ENCODE data around the gene MEOX2.

MEOX2 gene

DNA sequence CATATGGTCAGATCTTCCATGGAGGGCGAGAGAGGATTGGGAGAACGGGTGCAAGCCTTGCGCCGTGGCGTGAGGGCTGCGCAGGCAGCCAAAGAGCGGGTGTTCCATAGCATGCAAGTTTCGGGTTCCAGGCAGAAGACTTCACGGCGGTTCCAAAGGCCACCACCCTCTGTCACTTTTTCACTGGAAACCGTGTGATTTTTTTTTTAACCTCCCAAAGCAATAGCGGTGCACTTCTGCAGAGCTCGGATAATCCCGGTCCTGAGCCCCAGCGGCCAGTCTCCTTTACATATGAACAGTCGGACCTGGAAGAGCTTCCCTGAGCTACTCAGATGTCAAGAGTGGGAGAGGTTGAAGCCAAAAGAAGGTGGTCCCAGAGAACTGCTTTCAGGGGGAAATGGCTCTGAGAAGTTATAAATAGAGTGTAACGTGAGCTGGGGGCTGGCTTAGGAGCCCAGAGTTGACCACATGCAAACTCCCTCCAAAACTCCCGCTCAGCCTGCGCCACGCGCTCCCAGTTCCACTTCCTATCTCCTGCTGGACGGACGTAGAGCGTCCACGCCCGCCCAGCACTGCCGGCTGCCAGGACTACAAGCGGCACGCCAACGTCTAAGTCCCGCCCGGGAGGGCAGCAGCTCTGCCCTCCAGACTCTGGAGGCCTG lies at the start of gene MEOX2:
TSS of gene MEOX2 (minus strand) at position 389 of the 662 bp plus-strand sequence. CDS start at position 108, 281 bp downstream.
- peak; percentile 93 for DNase-seq

DNA sequence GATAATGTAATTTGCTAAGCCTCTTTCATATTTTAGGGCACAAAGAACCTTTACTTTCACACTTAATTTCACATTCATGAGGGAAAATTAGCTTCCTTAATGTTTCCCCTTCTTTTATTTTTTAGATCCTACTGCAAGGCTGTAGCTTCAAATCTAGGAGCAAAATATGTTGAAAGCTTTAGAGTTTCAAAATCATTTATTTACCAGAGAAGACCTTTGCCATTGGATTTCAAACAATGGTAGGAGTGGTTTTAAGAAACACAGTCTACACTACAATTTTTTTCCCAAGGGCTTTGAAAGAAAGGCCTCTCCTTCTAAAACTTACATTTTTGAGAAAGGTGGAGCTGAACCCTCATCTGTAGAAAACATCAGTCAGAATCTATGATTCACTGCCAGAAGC lies 43.3 kb upstream of the MEOX2 start:
- DNase-seq = no peak

DNA sequence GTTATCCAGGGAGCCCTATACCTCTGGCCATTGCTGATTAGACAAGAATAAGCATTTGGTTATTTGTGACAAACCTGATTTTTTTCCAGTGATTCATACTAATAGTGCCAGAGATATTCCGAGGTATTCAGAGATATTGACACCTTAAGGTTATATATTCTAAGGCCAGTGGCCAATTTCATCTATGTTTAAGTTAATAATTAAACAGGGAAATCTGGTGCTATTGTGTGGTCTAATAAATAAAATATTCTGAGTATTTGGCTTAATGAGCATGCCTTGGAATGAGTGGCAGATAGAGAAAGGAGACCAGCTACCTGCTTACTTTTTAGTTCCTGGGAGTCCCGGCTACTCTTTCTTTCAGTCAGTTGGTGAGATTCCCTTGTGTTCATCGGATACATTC lies 38.6 kb upstream of the MEOX2 start:
- no peak for DNase-seq

DNA sequence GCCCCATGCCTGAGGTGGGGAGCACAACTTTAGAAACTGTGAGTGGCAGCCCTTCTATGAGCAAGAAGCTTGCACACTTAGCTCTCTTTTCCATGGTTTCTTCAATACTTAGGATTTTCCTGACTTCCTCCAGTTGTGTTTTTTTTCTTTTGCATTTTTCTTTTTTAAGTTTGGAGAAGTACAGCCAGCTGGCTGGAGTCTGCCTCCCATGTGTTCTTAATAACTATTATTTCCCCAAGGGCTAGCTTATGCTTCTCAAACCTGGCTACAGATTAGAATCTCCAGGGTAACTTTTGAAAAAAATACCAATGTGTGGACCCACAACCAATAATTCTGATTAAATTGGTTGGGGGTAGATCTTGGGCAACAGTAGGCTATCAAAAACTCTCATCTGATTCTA lies 37.4 kb upstream of the MEOX2 start:
- no peak for DNase-seq

DNA sequence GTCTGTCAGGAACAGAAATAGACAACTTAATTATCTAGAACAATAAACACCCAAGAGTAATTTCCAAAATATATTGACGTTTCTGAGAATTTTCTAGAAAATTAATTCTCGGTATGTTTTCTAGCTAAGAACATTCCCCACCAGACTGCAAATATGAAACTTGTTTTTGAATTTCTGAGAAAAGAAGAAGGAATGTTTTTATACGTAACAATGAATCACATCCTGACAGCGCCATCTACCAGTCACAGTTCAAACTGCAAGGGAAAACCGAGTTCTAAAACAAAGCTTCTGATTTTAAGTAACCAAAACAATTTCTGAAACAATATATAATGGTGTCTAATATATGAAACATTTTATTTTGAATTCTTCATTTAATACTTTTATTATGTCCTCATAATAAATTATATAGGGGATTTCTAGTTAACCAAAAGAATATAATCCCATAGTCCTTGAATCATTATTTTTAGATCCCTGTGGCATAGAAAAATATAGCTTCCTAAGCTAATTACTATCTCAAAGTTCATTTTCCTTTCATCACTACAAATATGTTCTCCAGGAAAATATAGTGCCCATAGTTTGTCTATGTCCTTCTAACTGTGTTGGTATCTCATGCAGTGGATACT lies 34.5 kb upstream of the MEOX2 start:
- DNase-seq = no peak

DNA sequence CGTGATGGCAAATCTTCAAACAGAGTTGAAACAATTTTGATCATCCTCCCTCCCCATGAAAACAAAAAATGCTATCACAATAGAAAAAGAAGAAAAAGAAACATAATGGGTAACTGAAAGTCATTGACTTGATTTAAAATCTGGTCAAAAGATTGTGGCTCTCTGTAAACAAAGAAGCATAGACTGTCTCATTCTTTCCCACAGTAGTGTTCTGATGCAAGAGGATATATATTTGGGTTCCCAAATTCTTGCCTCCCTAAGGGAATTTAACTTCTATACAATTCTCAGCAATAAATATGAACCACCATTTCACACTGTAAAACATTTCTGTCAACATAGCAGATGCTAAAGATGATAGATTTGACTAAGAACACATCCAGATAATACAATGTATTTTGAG lies 32.8 kb upstream of the MEOX2 start:
- DNase-seq = no peak

DNA sequence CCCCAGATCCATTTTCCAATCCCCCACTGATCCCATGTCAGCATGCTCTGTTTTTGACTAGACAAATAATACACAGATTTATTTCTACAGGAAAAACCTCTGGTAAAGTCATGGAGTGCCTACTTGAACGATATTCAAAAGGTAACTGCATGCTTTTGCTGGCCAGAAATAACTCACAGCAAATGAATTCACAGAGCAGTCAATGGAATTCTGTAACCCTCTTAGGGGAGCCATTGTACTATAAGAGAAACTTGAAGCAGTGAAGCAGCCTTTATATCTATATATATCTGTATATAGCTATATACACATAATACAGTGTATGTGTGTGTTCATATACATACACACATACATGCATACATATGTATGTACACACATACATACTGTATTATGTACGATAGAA lies 29.0 kb upstream of the MEOX2 start:
- no peak for DNase-seq

DNA sequence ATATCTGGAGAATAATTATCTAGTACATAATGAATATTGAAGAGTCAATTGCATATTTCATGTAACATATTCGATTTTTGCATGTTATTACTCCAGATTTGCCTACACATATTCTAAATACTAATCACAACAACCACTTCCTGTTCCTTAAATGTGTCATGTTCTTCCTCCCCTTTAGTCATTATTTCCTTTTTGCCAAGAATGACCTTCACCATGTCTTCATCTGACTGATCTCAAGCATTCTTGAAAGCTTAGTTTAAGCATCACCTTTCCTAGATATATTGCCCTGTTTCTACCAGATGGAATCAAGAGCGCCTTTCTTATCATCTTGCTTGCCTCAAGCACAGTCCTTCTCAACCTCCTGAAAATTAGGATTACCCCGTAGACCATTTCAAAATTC lies 23.5 kb upstream of the MEOX2 start:
- DNase-seq = no peak

DNA sequence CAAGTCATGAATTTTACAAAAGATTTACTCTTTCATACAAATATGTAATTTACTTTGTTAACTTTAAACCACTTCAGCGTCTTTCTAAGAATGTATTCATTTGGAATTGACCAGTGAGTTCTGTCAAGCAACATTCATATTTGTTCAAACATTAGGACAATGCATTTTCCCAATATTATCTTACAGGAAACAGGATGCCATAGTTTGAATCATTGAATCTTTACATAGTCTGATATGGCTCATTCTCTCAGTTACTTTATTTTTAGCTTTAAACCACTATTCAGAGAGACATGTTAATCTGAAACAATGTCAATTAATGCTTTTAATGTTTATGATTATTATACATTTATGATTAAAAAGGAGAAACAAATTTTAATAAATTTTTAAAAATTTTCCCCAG lies 21.1 kb upstream of the MEOX2 start:
- DNase-seq = no peak

DNA sequence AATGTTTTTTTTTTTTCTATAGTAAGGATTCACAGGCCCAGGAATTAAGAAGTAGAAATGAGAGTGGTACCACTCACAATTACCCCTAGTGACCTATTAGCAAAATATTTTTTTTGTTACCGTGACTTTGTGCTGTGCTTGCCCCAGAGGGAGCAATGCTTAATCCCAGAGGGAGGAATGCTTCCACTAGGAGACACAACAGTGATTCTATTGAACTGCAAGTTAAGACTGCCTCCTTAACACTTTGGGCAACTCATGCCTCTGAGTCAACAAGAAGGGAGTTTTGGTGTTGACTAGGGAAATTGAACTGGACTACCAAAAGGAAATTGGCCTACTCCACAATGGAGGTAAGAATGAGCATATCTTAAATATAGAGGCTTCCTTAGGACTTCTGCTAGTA lies 17.2 kb upstream of the MEOX2 start:
- no peak for DNase-seq

DNA sequence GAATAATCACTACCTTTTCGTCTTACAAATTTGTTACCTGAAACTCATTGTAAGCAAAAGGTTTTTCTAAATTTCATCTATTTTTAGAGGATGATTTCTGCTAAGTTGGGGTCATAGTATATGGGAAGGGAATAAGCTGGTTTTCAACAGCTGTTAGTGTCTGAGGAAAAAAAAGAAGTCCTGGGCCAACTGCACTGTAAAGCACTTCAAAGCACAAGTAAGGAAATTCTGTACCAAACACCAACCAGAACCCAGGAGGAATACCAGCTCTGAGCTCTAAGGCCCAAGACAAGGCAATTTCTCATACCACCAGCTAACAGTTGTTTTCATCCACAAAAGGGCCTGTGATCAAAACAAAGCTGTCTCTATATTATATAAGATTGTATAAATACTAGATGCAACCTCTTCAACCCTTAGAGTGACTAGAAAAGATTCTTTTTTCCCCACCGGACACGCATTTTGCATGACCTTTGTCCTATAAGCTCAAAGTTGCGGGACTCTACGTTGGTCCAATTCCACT lies 6.1 kb upstream of the MEOX2 start:
- DNase-seq = no peak

DNA sequence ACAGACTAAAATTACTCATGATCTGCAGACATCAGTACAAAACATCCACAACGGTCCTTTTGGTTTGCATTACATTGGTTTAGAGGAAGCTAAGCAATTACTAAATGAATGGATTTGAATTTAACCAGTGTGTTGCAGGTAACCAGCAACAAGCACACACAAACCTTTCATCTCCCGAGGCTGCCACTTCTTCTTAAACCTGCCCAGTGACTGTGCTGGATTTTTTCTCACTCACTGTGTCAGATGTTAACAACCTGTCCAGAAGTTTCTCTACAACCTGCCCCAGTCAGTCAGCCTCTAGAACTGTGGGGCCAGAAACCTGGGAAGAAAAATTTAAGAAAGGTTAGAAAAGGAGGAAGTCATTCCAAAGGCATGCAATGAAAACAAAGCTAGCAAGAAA lies 2.4 kb upstream of the MEOX2 start:
- no peak for DNase-seq

DNA sequence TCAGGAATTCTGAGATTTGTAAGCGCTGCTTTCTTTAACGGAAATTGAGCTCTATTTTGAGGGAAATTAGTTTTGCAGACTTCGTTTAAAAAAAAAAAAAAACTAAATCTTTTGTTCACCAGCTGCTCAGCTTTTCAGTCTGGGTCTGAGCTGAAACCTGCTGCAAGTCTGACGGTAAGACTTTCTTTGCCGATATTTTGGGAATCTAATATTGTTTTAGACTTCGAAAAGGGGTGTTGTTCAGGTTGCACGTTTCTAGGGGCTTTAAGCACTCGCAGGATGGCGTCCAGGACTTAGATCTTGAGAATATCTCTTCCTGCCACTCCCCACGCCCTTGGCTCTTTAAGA lies 1.8 kb upstream of the MEOX2 start:
- DNase-seq = no peak

DNA sequence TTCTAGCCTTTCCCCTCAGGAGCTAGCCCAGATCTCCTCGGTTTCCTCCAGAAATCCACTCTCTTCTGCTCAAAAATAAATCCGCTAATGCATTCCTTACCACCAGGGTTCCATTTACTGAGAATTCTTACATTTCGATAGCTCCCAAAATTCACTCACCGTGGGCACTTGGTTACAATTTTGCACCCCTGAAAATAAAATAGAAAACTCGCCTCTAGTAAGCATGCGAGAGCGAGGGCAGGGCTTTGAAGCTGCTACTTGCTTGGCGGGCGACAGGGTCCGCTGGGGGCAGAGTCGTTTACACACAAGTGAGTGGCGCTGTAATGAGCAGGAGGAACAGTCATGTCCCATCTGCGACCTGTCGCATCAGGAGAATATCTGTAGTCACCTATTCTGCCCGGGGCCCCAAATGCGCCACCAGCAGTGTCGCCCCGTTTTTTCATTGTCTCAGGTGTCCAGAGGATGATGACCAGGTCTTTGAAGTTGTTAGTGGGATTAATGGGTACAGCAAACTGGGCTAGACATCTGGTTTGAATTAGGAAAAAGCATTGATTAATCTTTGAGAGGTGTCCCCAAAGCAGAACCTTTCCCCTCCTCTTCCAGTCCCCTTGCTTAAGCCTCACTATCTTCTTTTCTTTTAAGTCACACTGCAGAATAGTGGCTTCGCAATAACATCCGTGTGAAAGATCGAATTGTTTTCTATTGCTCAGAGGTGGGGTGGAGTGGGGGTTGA lies 1.2 kb upstream of the MEOX2 start:
- DNase-seq = peak; percentile 78

DNA sequence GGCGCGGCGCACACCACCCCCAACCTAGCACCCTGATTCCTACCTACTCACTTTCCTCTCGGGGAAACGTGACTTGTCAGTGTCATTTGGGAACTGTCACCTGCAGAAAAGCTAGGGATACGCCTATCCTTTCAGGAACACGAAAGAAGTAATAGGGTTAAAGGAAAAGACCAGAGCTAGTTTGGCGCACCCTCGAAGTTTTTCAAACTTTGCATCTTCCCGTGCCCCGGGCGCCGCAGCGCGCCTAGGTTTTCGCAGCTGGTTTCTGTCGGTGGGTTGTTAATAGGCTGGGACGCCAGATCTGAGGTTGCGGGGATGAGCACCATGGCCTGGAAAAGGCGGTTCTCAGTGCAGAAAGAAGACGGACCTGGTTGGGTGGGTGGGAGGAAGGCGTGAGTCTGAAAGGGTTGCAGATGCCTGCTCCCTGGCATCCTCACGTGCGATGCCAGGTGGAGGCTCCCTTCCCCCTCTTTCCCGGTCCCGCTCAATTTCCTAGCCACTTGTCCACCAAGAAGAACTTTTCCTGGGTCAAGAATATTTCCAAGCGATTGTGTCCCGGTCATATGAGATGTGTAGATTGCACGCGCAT lies 568 bp upstream of the MEOX2 start:
- peak; percentile 69 for DNase-seq

DNA sequence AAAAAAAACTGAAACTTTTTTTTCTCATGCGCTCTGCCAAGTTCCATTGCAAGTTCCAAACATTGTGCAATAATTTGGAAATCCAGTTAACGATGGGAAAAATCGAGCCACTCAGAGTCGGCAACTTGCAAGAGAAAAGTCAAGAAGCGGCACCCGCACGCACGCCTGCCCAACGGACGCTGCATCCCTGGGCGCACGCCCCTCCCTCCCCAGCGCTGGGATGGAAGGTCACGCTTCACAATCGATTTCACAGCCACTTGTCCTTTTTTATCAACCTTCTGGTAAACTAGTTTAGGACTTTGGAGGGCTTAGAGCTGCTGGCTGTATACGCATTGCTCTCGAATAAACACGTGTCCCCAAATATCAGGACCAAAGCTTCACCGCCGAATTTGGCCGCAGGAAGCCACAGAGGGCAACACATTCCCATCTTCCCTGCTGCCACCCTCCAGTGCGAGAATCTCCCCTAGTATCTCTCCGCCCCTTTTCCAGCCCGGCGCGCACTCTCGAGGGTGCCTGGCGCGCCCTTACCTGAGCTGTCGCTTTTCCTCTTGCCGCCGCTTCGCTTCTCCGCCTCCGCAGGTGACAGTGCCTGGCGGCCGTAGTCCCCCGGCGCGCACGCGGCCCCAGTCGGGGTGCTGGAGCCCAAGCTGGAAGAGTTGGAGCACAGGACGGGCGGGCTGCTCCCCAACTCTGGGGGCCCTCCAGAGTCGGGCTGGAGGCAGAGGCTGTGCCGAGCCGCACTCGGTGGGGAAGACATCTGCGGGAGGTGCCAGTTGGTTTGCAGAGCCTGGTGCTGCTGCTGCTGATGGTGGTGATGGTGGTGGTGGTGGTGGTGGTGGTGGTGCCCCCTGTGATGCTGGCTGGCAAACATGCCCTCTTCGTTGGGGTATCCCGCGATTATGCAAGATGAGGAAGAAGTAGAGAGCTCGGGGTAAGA lies 857 bp downstream of the MEOX2 start:
- peak; percentile 69 for DNase-seq

DNA sequence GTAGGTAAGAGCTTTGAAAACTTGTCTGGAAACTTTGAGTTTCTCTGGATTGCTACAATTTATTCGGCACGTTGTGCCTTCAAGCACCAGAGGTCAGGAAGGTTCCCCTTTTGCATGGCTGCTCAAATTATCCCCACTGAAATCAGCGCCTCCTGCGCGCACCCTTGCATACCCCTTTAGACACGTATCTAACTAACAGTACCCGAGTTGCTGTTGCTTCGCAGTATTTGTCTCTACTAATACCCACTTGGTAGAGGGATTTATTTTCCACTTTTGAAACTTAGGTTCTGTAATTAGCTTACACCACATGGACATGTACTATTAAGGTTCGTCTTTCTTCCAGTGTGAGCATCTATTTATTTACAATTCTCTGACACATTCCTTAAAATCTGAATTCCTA lies 1.6 kb downstream of the MEOX2 start:
- peak; percentile 69 for DNase-seq

DNA sequence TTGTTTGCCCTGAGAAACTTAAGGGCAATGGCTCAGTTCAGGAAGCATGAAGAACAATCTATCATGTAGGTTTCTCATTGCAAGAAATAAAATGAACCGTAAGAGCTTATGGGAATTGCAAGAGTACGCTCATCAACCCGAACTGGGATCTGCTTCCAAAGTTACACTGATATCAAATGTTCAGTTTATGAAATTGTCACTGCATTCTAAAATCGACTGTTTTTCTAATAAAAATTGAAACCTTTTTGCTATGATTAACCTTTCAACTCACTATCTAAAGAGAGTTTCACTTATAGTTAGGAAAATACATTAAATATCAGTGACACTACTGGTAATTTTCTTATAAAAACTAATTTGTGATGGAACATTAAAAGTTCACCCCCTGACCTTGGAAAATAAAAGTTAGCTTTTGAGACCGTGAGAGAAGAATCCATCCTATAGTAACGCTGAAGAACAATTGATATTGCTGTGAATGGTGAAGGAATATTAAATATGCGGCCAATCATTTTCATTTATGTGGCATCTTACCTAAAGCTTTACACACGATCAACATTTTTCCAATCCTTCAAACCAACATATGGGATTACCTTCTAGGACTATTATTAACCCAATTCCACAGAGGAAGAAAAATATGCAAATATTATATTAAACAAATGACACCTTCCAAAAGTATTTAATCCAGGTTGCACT lies 2.2 kb downstream of the MEOX2 start:
- DNase-seq = no peak

DNA sequence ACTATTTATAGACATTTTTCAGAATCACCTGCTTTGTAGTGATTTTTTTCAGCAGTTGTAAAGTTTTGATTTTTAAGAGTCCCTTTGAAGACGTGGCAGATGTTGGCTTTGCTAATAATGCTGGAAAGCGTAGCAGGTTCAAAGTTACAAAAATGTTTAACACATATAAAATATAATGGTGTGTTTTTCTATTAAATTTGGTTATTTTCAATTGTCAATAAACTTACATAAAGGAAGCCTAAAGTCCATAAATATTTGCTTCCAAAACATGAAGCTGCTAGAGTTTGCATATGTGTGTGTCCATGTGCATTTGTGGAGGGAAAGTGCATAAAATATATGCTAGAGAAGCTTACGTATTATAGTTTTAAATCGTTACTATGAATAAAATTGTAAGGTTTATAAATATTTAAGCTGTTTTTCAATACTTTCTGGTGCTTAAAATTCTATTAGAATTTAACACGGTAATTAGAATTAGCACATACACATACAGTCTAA lies 3.7 kb downstream of the MEOX2 start:
- DNase-seq = no peak

DNA sequence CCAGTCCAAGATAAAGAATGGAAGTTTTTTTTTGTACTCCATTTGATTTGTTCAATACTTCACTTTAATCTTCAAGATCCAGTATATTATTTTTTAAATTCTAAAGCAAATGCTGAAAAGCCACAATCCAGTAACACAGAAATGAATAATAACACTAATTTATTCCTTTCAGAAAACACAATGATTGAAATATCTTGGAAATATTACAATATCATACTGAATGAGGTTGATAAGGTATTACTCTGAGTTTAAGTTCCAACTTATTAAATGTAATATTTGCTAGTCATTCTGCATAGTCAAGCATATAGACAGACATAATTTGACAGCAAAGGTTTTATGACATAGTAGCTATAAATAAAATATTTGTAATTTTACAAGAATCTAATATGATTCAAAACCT lies 4.4 kb downstream of the MEOX2 start:
- no peak for DNase-seq

DNA sequence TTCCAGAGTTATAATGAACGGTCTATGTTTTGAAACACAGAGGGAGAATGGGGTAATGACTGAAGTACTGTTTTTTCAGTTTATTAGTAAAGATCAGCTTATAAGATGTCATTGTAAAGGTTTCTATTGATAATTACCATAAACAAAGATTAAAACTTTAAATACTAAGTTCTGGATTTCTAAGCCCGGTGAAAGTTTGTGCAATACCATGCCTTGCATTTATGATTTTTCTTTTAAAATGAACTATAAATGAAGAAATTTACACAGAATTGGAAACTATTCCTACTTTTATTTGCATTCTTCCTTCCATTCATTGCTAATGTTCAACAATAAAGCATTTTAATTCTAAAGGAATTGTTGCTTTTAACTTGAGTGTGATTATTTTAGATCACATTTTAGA lies 4.9 kb downstream of the MEOX2 start:
- no peak for DNase-seq

DNA sequence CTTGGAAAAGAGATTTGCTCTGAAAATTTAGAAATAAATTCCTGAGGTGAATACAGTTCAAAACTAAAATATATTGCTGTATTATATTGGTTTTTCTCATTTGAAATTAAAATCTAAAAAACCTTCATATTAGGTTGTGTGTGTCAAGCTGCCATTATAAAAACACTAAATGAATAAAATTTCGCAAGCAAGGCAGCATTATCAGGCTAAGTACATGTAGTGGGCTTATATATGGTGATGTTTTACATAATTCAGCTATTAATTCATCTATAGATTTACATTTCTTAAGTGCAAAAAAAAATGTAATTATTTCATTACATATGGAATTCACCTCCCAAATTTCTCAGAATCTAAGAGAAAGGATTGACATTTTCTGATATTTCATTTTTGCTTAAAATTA lies 5.3 kb downstream of the MEOX2 start:
- no peak for DNase-seq

All from right forelimb (tissue), 1 donor.